HCEC 1CT (cell line): ENCODE measurements around the gene KCNQ1.

Experiments used
- DNase-seq: peaks from one replicate; pipeline ENCODE4 v3.0.0-alpha.2; 2017

KCNQ1 gene

DNA sequence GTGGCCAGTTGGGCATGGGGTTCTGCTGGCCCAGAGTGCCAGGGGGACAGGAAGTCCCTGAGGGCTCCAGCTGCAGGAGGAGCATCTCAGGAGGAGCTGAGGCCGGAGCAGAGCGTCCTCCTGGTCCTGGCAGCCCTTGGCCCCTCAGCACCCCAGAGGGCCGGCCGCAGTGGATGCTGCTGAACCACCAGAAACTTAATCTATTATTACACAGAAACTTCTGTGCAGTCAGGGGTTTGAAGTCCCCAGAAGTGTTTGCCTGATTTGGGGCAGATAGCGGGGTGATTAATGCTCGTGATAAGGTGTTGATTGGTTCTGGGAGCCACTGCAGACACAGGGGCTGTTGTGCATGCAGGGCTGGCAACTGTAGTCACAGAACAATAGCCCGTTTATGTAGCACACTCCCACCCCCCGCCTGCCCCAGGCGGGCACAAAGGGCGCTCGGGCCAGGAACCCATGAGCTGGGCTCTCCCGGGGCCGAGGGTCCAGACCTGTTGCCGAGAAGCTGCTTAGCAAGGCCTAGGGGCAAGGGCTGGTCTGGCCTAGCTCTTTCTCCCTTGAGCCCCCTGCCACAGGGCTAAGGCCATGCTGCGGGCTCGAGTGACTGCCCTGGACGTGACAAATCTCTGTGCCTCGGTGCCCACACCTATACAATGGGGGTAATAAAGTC, 284.0 kb downstream of the KCNQ1 start:
- no peak for DNase-seq

DNA sequence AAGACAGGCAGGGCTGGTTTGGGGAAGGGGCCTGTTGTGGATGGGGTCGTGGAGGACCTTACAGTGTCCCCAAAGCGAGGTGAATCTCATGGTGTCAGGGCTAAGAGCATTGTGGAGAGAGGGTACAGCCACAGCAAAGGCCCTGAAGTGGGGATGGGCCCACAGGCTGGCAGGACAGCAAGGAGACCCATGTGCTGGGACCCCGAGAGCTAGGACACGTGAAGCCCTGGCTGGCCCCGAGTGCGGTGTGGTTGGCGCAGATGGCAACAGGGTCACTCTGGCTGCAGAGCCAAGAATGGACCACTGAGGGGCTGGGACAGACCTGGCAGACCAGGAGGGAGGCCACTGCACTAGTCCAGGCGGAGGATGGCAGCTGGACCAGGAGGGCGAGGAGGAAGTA, 285.0 kb downstream of the KCNQ1 start:
- DNase-seq: no peak

DNA sequence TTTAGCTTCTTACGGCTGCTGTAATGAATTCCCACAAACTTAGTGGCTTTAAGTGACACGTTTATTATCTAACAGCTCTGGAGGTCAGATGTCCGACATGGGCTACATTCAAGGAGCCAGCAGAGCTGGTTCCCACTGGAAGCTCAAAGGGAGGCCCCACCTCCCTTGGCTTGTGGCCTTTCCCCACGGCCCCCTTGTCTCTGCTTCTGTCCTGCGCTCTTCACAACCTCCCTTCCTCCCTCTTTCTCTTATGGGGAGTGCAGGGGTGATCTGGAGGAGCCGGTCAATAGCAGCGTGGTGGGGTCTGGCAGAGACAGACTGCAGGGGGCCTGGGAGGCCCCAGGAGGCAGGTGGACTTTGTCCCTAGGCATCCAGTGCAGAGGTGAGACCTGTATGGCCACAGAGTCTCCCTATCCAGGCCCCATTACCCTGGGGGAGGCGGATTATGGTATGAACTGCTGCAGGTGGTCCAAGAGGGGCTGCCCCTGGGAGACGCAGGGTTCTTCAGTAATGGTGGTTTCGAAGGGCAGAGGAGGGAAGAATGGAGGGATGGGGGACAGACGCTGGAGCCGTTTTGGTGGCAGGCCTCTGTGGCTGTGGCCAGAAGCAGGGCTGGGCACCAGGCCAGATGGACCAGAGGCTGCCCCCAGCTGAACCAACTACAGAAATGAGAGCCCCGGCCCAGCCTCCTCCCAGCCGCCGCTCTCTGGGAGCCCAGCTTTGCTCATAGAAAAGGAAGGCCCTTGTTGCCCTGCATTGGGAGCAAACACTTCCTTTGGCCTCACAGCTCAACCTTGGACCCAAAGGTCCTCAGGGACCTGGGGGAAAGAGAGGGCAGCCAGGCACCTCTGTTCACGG, 285.7 kb downstream of the KCNQ1 start:
- DNase-seq: no peak

DNA sequence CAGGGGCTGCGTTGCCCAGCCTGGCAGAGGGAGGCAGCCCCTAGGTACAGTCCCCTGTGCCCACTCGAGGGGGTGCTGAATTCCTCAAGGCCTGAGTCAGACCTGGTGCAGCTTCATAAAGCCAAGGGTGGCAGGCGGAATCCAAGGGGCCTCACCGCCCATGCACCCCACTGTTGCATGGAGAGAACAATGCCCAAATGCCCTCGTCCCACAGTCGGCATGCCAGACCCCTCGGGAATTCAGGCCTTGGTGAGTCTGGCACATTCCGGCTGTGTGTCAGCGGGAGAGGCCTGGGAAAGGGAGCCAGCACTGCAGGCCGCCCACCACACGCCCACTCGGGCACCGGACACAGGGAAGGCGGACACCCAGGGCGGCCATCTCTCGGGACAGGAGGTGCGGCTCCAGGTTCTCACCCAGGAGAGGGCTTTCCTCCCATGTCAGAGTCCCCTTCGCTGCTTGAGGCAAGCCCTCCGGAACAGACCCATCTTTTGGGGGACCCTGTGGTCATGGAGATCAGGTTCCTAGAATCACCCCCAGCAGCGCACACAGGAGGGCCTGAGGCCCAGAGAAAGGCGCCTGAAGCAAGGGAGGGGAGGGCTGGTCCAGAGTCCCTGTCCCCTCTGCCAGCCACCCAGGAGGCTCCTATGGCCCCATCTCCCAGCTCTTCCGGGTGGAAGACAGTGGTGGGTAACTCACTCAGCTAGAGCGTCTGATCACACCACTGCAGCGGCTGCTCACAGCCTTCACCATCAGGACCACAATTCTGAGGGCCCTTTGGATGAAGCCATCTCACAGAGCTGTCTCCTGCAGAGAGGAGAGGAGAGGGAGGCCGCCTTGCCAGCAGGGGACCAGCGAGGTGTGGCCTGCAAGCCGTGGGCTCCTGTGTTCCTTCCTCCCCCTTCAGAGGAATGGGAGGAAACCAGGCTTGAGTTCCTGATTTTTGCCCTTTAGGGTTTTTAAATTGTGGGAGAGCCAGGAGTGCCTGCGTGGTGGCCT, 286.6 kb downstream of the KCNQ1 start:
- DNase-seq: no peak

DNA sequence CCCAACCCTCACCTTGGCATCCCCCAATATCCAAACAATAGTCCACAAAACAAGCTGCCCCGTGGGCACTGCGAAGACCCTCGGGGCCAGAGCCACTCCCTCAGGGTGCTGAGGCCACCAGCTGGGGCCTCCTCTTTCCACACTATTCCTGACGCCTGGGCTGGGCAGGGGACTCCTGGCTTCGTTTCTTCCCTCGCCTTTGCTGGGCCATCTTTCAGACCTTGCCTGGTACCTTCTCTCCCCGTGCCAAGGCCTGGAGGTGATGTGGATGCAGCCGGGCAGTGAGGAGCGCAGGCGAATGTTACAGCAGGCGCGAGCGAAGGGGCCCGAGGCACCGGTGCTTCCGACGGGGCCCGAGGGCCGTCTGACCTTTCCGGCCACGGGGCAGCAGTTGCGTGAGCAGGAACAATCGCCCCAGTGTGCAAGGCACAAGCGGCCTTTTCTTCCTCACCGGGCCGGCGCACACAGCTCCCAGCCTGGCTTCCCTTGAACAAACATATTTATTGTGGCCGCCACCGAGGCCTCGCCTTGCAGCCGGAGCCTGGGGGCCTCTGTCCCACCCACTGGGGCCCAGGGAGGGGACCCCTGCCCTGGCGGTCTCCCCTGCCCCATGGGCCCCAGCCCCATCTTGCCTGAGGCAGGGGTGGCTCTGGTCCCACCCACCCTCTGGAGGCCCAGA, 287.6 kb downstream of the KCNQ1 start:
- DNase-seq: no peak

DNA sequence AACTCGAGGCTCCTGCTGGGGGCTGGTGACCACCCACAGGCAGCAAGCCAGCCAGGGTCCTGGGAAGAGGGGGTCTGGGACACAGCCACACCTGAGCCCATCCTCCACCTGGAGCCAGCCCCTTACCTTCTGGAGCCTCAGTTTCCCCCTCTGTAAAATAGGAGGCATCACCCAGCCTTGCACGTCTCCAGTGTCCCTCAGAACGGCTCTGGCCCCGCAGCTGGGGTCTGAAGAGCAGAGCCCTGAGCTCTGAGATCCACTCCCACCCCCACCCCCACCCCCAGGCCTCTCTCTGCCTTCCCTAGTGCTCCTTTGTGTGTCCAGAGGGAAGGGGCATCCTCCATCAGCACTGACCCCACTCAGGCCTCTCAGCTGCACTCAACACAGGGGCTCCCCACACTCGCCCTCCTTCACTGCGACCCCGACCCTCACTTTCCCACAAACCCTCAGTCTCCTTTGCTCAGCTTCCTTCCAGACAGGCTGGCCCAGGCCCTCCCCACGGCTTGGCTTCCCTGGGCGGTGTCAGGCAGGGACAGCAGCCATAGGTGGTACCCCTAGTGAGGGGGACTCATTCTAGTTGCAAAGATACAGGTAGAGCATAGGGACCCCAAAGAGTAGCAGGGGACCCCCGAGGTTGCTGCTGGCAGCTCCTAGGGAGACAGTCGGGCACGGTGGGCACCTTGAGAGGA, 288.3 kb downstream of the KCNQ1 start:
- no peak for DNase-seq

DNA sequence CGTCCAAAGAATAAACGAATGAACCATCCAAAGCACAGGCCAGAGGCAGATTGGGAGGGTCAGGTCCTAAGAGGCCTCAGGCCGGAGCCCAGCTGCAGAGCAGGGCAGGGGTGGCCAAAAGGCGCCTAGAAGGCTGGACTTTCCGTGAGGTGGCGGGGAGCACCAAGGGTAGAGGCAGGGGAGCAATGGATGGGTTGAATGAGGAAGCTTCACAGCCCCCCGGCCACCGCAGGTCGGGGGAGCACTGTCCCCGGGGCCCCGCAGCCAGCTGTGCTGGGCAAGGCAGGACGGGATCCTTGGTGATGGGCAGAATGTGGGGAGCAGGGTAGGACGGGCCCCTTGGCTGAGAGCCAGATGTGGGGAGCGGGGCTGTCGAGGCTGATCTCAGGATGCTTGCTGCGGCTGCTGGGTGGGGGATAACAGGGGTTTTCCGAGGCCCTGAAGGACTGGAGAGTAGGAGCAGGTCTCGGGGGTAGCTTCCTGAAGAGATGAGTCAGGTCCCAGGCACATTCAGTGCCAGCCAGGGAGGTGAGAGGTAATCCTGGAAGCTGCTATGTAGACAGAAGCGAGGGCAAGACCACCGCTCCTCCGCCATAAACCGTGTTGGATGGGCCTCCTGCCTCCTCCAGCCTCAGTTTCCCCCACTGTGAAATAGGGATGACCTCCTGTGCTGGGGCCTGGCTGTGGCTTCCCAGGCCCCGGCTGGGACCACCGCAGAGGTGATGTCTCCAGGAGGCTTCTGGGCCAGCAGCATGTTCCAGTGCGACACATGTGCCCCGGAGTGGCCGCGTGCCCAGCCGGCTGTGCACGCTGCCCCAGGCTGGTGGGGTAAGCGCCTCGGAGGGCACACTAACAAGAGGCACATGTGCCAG, 289.6 kb downstream of the KCNQ1 start:
- no peak for DNase-seq

DNA sequence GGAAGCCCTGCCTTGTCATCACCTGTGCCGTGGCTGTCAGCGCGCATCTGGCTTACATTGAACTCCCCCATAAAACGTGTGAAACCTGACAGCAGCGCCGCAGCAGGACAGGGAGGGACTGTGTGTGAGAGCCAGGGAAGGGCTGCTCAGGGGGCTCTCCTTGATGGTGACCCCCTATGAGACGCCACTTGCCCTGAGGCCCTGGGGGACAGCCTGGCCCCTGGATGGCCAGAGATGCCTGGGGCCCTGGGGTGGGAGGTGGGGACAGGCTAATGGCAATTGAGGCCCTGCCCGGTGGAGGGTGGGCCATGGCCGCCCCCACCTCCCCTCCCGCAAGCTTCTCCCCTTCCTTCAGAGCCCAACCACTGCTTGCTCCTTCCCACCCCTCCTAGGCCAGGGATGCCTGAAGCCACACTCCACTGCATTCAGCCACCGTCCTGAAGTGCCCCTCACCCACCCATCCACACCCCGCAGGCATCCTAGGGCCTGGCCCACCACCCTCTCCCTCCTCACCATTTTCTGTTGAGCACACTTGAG, 290.3 kb downstream of the KCNQ1 start:
- no peak for DNase-seq

DNA sequence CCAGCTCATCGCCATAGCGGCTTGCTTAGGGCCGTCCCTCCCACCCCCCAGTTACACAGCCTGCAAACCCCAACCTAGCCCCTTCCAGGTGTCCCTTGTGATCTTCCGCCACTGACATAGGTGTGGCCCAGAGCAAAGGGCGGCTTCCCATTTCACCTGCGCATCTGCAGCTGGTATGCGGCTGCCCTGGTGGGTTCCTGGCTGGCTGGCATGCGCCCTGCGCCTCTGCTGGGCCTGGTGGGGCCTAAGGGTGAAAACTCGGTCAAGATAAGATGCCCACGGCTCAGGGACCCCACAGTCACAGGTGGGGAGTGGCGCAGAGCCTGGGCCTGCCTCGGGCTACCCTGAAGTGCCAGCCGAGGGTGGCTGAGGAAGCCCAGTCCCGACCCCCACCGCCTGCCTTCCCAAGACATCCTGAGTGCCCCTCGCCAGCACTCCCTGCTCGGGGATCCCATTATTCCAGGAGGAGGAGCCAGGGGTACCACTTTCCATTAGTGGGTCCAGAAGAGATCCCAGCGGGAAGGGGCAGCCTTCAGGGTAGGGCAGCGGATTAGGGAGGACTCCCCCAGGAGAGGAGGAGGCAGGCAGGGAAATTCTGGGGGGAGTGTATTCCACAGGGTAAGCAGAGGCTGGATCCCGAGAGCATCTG, 291.9 kb downstream of the KCNQ1 start:
- DNase-seq: no peak

DNA sequence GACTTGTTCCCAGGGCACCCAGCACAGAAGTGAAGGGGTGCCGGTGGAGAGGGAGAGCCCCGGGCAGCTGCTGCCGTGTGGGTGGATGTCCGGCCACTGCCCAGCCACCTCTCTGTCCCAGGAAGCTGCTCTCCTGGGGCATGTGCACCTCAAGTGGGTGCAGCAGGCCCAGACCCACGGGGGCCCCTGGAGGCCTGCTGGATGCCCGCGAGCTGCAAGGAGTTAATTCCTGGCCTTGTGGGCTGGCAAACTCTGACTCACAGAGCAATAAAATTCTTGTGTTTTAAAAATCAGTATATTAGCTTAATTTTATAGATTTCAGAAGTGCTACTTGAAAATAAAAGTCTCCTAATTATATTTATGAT, 292.4 kb downstream of the KCNQ1 start:
- no peak for DNase-seq

DNA sequence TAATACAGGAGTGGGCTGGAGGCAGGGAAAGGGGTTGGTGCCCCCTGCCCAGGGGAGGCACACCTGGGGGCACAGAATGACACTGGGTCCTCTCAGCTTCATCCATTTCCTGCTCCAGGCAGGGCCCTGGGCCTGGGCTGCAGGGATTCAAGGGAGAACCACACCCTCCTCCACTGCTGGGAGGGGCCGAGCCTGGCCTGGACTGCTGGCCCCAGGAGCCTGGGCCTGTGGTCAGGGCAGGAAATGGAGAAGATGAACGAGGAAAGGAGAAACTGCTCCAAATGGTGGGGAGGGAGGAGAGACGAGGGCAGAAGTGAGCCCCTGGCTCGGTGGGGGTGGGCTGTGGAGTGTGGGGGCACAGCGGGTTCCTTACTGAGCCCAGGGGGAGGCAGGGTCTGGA, 293.1 kb downstream of the KCNQ1 start:
- no peak for DNase-seq

DNA sequence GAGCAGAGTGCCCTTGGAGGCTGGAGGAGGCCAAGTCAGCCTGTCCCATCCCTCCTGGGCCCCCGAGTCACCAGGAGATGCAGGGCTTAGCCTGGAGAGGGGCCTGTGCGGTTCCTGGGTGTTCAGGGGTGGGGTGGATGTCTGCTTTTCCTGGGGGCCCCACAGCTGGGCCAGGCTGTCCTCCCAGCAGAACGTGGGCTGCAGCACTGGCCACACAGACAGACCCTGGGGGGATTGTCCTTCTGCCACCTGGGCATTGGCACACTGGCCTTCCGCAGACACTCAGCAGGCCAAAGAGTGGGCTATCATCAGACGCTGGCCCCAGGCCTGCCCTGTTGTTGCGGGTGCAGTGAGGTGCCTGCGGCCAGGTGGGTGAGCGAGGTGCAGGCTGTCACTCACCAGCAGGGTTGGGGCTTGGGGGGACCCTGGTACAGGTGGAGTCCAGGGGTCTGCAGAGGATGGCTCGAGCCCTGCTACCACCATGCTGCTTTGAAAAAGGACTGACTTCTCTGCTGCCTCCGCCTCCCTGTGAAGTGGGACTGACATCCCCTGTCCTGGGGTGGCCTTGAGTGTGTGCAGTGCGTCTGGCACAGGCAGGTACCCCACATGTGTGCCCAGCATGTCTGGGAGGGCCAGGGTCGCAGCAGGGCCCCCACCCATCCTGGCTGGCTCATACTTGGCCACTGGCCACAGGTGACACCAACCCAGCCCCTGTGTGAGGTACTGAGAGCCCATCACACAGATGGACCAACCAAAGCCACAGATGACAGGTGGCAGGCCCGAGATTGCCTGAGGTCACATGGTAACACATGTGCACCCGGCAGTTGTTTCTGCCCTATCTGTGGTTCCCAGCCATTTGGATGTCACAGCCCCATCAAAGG, 294.0 kb downstream of the KCNQ1 start:
- DNase-seq: no peak

DNA sequence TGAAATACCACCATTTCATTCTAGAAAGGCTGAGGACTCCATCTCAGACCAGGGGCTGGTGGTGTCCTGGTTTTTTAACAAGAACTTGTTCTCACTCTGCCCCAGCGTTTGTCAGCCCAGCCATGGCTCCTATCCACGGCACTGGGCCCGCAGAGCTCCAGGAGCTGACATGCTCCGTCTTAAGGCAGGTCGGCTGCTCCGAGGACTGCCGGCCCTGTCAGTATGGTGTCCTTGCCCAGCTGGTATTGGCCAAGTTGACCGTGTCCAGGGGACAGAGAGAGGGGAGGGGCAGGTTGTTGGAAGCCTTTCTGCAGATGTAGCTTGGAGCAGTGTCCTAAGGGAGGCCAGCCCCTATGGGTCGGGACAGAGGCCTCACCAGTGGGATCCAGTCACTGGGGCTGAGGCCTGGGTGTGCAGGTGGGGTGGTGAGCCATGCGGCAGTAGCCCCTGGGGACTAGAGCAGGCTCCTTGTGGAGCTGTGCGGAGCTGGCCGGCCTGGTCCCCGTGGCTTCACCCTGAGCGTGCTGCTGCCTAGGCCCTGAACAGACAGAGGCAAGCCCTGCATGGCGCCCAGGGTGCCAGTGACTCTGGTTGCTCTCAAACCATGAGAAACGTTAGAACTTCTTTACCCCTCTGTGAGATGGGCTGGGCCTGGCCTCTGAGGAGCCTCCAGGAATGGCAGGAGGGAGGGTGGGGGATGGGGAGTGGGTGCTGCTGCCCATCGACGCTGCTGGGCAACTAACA, 294.9 kb downstream of the KCNQ1 start:
- no peak for DNase-seq

DNA sequence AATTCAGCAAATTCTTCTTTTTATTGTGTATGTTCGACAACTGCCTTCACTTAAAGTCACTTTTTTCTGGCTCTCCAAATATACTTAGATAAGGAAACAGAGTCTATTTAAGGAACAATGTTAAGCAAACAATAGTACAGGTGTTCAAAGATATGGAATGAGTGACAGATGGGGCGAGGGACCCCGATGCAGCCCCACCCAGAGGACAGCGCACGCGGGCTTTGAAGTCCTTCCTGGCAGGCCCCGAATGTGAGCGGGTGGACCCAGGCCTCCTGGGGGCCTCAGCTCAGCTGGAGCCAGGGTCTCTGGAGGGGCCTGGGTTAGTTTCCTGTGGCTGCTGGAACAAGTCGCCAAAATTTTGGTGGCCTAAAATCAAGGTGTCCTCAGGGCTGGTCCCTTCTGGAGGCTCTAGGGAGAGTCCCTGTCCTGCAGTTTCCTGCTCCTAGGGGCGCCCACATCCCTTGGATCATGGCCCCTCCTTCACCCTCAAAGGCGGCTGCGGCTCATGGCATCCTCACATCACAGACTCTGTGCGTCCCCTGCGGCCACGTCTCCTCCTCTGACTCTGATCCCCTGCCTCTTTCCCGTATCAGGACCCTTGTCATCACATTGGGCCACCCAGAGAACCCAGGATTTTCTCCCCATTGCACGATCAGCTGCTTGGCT, 295.6 kb downstream of the KCNQ1 start:
- no peak for DNase-seq

DNA sequence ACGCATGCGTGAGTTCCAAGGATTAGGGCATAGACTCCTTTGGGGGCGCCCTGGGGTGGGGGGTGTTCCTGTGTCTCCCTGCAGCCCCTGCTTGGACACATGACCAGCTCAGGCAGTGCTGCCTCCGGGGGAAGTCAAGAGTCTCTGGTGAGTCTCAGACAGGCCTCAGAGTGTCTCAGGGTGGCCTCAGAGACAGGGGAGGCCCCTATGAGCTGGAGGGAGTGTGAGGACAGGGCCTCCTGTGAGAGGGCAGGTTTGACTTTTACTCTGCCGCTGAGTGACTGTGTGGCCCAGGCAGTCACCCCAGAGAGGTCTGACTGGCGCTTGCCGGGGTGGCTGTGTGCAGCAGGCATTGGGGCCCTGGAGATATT, 296.2 kb downstream of the KCNQ1 start:
- no peak for DNase-seq

DNA sequence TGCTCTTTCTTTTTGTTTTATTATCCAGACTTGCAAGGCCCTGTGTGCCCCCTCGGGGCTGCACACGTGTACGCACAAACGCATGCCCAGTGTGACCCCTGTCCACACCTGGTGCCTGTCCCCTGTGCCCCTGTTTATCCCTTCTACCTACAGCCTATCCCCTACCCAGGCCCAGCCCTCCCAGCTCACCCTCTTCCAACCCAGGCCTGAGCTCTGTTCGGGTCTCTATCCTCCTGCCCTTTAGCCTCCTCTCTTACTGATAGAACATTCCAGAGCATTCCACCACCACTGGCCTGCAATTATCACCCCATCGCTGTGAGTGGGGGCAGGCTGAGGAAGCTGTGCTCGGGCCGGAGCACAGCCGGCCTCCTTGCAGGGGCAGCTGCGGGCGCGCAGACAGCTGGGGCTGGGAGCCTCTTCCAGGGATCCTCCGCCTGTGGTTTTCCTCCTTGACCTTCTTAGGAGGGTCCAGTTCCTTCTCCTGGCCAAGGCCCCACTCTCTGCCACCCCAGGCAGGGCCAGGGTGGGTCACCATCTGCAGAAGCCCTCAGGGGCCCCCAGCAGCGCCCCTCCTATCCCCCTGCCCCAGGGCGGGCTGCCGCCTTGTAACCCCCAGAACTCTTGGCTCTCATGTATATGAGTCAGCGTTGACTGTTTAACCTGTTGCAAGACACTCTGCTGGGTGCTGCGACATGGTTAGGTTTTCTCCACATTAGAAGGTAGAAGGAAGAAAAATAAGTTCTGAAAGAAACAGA, 296.7 kb downstream of the KCNQ1 start:
- DNase-seq: peak; percentile 82

DNA sequence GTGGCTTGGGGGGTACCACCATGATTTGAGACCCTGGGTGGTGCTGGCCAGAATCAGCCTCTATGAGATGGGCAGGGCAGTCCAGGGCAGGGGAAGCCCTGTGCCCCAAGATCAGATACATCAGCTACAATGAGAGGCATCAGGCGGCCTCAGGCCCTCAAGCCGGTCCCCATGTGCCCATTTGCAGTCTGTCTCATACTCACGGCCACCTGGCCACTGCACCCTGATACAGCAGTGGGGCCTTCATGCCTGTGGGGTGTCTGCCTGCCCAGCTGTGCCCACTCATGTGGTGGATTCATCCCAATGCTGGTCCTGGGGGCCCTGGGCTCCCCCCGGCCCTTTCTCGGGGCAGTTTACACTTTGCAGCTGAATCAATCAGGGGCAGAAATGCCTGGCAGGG, 297.4 kb downstream of the KCNQ1 start:
- DNase-seq: no peak
